Measurements from ENCODE around the gene FHOD3.

Gene FHOD3

GRCh38 chr18:36634573-36635216 lies 337.2 kb downstream of the FHOD3 start:
- no peak overlapping the region for H3K4me3 ChIP-seq (replicated peaks; ENCODE audit: insufficient read depth, low read length)
- TF ChIP-seq, protein P1, sequence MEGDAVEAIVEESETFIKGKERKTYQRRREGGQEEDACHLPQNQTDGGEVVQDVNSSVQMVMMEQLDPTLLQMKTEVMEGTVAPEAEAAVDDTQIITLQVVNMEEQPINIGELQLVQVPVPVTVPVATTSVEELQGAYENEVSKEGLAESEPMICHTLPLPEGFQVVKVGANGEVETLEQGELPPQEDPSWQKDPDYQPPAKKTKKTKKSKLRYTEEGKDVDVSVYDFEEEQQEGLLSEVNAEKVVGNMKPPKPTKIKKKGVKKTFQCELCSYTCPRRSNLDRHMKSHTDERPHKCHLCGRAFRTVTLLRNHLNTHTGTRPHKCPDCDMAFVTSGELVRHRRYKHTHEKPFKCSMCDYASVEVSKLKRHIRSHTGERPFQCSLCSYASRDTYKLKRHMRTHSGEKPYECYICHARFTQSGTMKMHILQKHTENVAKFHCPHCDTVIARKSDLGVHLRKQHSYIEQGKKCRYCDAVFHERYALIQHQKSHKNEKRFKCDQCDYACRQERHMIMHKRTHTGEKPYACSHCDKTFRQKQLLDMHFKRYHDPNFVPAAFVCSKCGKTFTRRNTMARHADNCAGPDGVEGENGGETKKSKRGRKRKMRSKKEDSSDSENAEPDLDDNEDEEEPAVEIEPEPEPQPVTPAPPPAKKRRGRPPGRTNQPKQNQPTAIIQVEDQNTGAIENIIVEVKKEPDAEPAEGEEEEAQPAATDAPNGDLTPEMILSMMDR (IDR thresholded peaks at IDR 0.05; ENCODE audit: insufficient read depth, low read length), result no peak
- TF ChIP-seq REST (IDR thresholded peaks at IDR 0.05; ENCODE audit: insufficient replicate concordance, low read depth) (no peak), SPI1 (IDR thresholded peaks at IDR 0.05; ENCODE audit: borderline replicate concordance, low read depth) (no peak), POLR2AphosphoS5 (IDR thresholded peaks at IDR 0.05; ENCODE audit: low read depth) (no peak), GABPA (IDR thresholded peaks at IDR 0.05; ENCODE audit: low read depth) (no peak)
- no peak for DNase-seq (ENCODE audit: low read depth in 1 of 2, low spot score in 1 of 2)
- H3K27ac ChIP-seq (replicated peaks), result no peak overlapping the region
- H3K27me3 ChIP-seq (ENCODE audit: insufficient read depth, poor library complexity, severe bottlenecking), result peaks cover 3% of the 10 kb centered on the region

GRCh38 chr18:36635414-36636096 lies 338.0 kb downstream of the FHOD3 start:
- no peak for DNase-seq (ENCODE audit: low read depth in 1 of 2, low spot score in 1 of 2)
- Histone ChIP-seq H3K4me3 (replicated peaks; ENCODE audit: insufficient read depth, low read length) (no peak overlapping the region), H3K27me3 (ENCODE audit: insufficient read depth, poor library complexity, severe bottlenecking) (peaks cover 3% of the 10 kb centered on the region), H3K27ac (replicated peaks) (no peak overlapping the region)
- TF ChIP-seq, protein P1 (IDR thresholded peaks at IDR 0.05; ENCODE audit: insufficient read depth, low read length), result no peak
- no peak for TF ChIP-seq REST (IDR thresholded peaks at IDR 0.05; ENCODE audit: insufficient replicate concordance, low read depth)
- no peak for TF ChIP-seq POLR2AphosphoS5 (IDR thresholded peaks at IDR 0.05; ENCODE audit: low read depth)
- TF ChIP-seq GABPA (IDR thresholded peaks at IDR 0.05; ENCODE audit: low read depth), result no peak
- no peak for TF ChIP-seq SPI1 (IDR thresholded peaks at IDR 0.05; ENCODE audit: borderline replicate concordance, low read depth)

DNA sequence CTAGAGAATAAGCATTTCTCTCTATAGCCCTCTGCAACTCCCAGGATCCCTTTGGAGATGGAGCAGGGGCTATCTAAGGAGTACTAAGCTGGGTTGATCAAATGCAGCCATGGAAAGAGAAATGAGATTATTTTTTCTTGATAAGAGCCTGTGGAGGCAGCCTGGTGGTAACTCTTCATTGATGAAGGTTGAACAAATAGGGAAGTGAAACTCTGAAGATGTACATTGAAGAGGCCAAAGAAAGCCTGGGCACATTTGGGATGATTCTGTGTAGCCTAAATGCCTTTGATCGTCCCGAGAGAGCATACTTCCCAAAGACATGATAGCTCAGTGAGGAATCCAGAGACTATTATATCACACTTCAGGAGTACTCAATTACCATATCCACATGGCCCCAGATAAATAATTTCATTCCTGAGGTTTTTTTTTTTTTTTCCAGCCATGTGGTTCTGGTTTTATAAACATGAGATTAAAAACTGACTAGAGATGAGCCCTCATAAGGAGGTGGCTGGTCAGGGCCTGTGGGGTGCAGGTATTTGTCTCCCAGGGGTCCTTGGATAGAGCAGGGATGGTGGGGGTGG lies 338.8 kb downstream of the FHOD3 start:
- Histone ChIP-seq H3K27ac (replicated peaks) (no peak overlapping the region), H3K4me3 (replicated peaks; ENCODE audit: insufficient read depth, low read length) (no peak overlapping the region), H3K27me3 (ENCODE audit: insufficient read depth, poor library complexity, severe bottlenecking) (peaks cover 3% of the 10 kb centered on the region)
- no peak for DNase-seq (ENCODE audit: low read depth in 1 of 2, low spot score in 1 of 2)
- no peak for TF ChIP-seq POLR2AphosphoS5 (IDR thresholded peaks at IDR 0.05; ENCODE audit: low read depth)
- TF ChIP-seq SPI1 (IDR thresholded peaks at IDR 0.05; ENCODE audit: borderline replicate concordance, low read depth), result no peak
- no peak for TF ChIP-seq REST (IDR thresholded peaks at IDR 0.05; ENCODE audit: insufficient replicate concordance, low read depth)
- TF ChIP-seq, protein P1 (IDR thresholded peaks at IDR 0.05; ENCODE audit: insufficient read depth, low read length), result no peak
- no peak for TF ChIP-seq GABPA (IDR thresholded peaks at IDR 0.05; ENCODE audit: low read depth)
